ENCODE results near the gene ARFIP1.
"Not testable (repeated sequence)": the region's sequence is repeated elsewhere in the genome, so short reads cannot be mapped to it uniquely, and the experiment has no call there.

Gene ARFIP1

GRCh38 chr4:152843481-152844090 is 63.8 kb downstream of the ARFIP1 start:
- DNase-seq (ENCODE audit: extremely low read depth in 1 of 2, low read depth in 1 of 2): no peak

GRCh38 chr4:152847376-152847775 is 67.6 kb downstream of the ARFIP1 start:
- no peak for DNase-seq (ENCODE audit: extremely low read depth in 1 of 2, low read depth in 1 of 2)

DNA sequence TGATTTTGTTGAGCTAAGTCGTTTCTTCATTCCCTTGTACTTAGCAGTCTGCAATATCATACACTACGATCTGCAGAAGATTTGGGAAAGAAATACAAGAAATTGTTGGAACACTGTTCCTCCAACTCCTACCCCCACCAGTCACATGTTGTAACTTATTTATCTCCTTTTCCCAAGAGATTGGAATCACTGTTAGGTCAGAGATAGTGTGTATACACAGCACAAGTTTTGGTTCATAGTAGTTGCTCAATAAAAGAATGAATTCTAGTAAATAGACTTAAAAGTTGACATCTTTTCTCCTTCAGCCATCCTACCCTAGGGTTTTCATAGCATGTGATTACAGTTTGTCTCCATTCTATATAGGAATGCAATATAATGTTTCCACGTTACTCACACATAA is 68.8 kb downstream of the ARFIP1 start:
- DNase-seq (ENCODE audit: extremely low read depth in 1 of 2, low read depth in 1 of 2): no peak

DNA sequence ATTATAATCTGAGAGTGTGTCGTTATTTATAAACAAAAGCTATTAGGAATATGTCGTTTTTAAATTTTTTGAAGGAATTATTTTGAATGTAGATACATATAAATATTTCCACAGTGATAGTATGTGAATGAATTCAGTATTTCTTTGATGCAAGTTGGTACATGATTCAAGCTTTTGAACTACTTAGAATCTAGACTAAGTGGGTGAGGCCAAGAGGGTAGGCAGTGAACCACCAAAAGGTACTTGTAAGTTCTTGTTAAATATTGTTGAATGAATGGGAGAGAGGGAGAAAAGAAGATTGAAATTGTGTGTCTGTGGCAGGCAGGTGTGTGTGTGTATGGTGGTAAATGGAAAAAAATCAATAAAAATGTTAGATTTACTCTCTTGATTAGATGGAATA is 69.6 kb downstream of the ARFIP1 start:
- no peak for DNase-seq (ENCODE audit: extremely low read depth in 1 of 2, low read depth in 1 of 2)

GRCh38 chr4:152850377-152850776 is 70.6 kb downstream of the ARFIP1 start:
- no peak for DNase-seq (ENCODE audit: extremely low read depth in 1 of 2, low read depth in 1 of 2)

- no peak for DNase-seq (ENCODE audit: extremely low read depth in 1 of 2, low read depth in 1 of 2)
Measured at GRCh38 chr4:152851226-152851625, 71.5 kb downstream of the ARFIP1 start.

DNA sequence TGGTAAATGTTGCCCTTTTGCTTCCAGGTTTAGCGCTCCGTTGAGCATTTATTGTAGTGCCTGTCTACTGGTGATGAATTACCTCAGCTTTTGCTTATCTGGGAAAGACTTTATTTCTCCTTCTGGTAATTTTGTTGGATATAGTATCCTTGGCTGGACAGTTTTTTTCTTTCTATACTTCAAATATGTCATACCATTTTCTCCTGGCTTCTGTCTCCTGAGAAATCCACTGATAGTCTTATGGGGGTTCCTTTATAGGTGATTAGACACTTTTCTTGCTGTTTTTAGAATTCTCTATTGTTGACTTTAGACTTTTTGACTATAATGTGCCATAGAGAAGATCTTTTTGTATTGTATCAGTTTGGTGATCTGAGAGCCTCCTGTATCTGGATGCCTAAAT is 73.5 kb downstream of the ARFIP1 start:
- DNase-seq (ENCODE audit: extremely low read depth in 1 of 2, low read depth in 1 of 2): no peak

GRCh38 chr4:152854016-152854415 is 74.3 kb downstream of the ARFIP1 start:
- not testable (repeated sequence) for DNase-seq (ENCODE audit: extremely low read depth in 1 of 2, low read depth in 1 of 2)

- DNase-seq (ENCODE audit: extremely low read depth in 1 of 2, low read depth in 1 of 2): no peak
Measured at GRCh38 chr4:152856960-152857359, 77.2 kb downstream of the ARFIP1 start.

DNA sequence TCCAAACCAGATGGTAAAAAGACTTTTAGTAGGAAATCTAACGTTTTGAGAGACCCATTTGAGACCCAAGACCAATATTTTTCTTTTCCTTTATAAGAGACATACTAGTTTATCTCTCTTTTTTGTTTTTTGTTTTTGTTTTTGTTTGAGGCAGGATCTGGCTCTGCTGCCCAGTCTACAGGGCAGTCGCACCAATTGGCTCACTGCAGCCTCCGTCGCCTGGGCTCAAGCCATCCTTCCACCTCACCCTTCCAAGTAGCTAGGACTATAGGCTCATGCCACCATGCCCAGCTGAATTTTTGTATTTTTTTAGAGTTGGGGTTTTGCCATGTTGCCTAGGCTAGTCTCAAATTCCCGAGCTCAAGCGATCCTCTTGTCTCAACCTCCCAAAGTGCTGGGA is 79.2 kb downstream of the ARFIP1 start:
- DNase-seq (ENCODE audit: extremely low read depth in 1 of 2, low read depth in 1 of 2): no peak

DNA sequence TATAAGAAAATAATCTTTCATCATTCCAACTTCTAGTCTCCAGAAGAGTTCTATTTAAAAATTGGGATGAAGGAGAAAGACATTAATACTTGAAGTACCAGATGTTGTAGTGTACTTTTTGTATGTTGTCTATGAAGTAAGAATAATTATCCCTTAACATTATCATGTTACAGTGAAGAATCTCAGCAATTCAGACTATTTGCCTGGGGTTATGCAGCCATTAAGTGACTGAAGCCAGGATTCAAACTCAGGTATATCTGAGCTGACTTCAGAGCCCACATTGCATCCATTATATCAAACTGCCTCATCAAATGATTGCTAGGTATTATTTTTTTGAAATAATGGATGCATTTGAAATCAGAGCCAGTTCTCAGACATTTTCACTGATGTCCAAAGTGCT is 80.3 kb downstream of the ARFIP1 start:
- DNase-seq (ENCODE audit: extremely low read depth in 1 of 2, low read depth in 1 of 2): no peak

- DNase-seq (ENCODE audit: extremely low read depth in 1 of 2, low read depth in 1 of 2): no peak
Measured at GRCh38 chr4:152862608-152863007, 82.9 kb downstream of the ARFIP1 start.

GRCh38 chr4:152864361-152864760 is 84.6 kb downstream of the ARFIP1 start:
- DNase-seq (ENCODE audit: extremely low read depth in 1 of 2, low read depth in 1 of 2): no peak

DNA sequence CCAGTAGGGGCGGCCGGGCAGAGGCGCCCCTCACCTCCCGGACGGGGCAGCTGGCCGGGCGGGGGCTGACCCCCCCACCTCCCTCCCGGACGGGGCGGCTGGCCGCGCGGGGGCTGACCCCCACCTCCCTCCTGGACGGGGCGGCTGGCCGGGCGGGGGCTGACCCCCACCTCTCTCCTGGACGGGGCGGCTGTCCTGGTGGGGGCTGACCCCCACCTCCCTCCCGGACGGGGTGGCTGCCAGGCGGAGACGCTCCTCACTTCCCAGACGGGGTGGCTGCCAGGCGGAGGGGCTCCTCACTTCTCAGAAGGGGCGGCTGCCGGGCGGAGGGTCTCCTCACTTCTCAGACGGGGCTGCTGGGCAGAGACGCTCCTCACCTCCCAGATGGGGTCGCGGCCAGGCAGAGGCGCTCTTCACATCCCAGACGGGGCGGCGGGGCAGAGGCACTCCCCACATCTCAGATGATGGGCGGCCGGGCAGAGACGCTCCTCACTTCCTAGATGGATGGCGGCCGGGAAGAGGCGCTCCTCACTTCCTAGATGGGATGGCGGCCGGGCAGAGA is 86.8 kb downstream of the ARFIP1 start:
- DNase-seq (ENCODE audit: extremely low read depth in 1 of 2, low read depth in 1 of 2): not testable (repeated sequence)

DNA sequence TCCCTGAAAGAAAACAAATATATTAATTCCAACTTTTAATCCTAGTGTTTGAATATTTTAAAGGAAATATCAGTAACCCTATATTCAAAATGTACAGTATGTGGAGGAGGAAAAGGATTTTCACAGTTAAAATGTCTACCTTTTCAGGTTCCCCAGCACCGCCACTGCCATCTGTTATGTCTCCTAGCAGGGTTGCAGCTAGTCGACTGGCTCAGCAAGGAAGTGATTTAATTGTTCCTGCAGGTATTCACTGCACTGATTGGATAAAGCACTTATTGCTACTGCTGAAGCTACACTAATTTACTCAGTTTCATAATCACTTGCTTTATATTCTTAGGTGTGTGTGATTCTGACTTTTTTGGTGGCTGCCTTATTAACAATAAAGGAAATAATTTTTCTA is 90.9 kb downstream of the ARFIP1 start:
- DNase-seq (ENCODE audit: extremely low read depth in 1 of 2, low read depth in 1 of 2): no peak

DNA sequence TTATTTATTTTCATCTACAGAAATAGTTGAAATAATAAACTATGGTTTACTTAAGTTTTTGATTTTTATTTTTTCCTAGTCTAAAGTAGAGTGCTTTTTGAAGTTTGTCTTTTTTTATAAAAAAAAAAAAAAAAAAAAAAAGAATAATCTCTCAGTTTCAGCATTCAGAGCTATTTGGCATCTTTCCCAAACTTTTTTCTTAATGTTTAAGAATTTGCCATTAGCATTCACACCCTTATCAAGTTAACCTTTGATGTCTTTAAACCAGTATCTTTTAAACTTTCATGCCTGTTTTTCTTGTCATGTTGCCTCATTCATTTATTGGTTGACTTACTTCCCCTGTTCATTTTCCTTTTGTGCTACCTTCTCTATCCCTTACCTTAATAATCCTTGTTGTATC is 95.5 kb downstream of the ARFIP1 start:
- no peak for DNase-seq (ENCODE audit: extremely low read depth in 1 of 2, low read depth in 1 of 2)

GRCh38 chr4:152877868-152878267 is 98.1 kb downstream of the ARFIP1 start:
- no peak for DNase-seq (ENCODE audit: extremely low read depth in 1 of 2, low read depth in 1 of 2)

- DNase-seq (ENCODE audit: extremely low read depth in 1 of 2, low read depth in 1 of 2): no peak
Measured at GRCh38 chr4:152880263-152880662, 100.5 kb downstream of the ARFIP1 start.

DNA sequence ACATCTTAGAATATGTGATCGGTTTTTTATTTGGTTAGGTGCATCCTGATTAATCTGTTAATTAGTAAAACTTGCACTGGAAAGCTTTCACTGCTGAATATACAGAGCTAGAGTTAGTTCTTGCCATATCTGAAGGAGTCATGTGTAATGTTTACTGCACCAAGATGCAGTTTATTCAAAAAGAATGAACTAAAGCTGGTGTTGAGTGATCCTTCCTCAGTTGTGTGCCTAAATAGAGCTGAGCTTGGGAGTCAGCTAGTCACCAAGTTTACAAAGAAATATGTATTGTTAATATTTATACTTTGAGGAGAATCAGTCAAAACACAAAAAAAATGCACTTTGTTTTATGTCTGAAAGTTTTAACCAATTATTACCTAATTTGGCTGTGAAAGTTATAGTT is 102.2 kb downstream of the ARFIP1 start:
- no peak for DNase-seq (ENCODE audit: extremely low read depth in 1 of 2, low read depth in 1 of 2)

GRCh38 chr4:152885185-152885584 is 105.4 kb downstream of the ARFIP1 start:
- no peak for DNase-seq (ENCODE audit: extremely low read depth in 1 of 2, low read depth in 1 of 2)

- DNase-seq (ENCODE audit: extremely low read depth in 1 of 2, low read depth in 1 of 2): no peak
Measured at GRCh38 chr4:152886201-152886600, 106.4 kb downstream of the ARFIP1 start.

DNA sequence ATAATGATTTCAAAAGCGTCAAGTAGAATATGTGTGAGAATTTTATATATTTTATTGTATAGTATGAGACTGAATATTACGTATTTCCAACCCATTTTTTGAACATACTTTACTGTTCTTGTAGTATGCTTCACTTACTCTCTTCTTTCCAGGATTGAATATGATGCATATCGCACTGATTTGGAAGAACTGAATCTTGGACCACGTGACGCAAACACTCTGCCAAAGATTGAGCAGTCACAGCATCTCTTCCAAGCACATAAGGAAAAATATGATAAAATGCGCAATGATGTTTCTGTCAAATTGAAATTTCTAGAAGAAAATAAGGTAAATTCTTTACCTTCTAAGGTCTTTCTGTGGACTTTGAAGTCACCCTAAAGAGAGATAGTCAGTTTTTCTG is 108.2 kb downstream of the ARFIP1 start:
- no peak for DNase-seq (ENCODE audit: extremely low read depth in 1 of 2, low read depth in 1 of 2)

- DNase-seq (ENCODE audit: extremely low read depth in 1 of 2, low read depth in 1 of 2): no peak
Measured at GRCh38 chr4:152892974-152893373, 113.2 kb downstream of the ARFIP1 start.
